GM19351 (cell line): ENCODE measurements around the gene ATG16L1.

Source experiments
- ATAC-seq: cut with Tn5 transposase; IDR thresholded peaks from one replicate; pipeline ENCODE4 v1.9.1; 2021; ENCODE audit warnings: mild to moderate bottlenecking, moderate library complexity; ENCODE audit not compliant: unreplicated experiment

The ATG16L1 gene

GRCh38 chr2:233251306-233252116, at the start of gene ATG16L1:
Gene ATG16L1 (plus strand): TSS chr2:233251673. CDS start chr2:233251828, 155 bp downstream.
- peak; percentile 97 for ATAC-seq

GRCh38 chr2:233202531-233202944, 48.9 kb upstream of the ATG16L1 start:
- no peak for ATAC-seq

- ATAC-seq = no peak
Observed at GRCh38 chr2:233203060-233203459, 48.4 kb upstream of the ATG16L1 start.

- ATAC-seq = no peak
Observed at GRCh38 chr2:233204286-233204936, 47.1 kb upstream of the ATG16L1 start.

- no peak for ATAC-seq
Observed at GRCh38 chr2:233208382-233209116, 42.9 kb upstream of the ATG16L1 start.

- ATAC-seq = no peak
Observed at GRCh38 chr2:233209117-233209532, 42.3 kb upstream of the ATG16L1 start.

- ATAC-seq = no peak
Observed at GRCh38 chr2:233209533-233210171, 41.8 kb upstream of the ATG16L1 start.

- no peak for ATAC-seq
Observed at GRCh38 chr2:233210281-233210680, 41.2 kb upstream of the ATG16L1 start.

- ATAC-seq = no peak
Observed at GRCh38 chr2:233210843-233211547, 40.5 kb upstream of the ATG16L1 start.

- ATAC-seq = no peak
Observed at GRCh38 chr2:233211548-233211895, 40.0 kb upstream of the ATG16L1 start.

- ATAC-seq = no peak
Observed at GRCh38 chr2:233213011-233213410, 38.5 kb upstream of the ATG16L1 start.

GRCh38 chr2:233213975-233214374, 37.5 kb upstream of the ATG16L1 start:
- ATAC-seq = no peak

- ATAC-seq = no peak
Observed at GRCh38 chr2:233217892-233218377, 33.5 kb upstream of the ATG16L1 start.

- no peak for ATAC-seq
Observed at GRCh38 chr2:233218836-233219235, 32.6 kb upstream of the ATG16L1 start.

GRCh38 chr2:233219848-233220247, 31.6 kb upstream of the ATG16L1 start:
- no peak for ATAC-seq

- no peak for ATAC-seq
Observed at GRCh38 chr2:233221378-233222063, 30.0 kb upstream of the ATG16L1 start.

- ATAC-seq = peak; percentile 93
Observed at GRCh38 chr2:233223059-233223894, 28.2 kb upstream of the ATG16L1 start.

GRCh38 chr2:233225230-233226068, 26.0 kb upstream of the ATG16L1 start:
- no peak for ATAC-seq
